H4 (cell line): ENCODE data around the gene CHST1. TPM values are rescaled to one million over a fixed set of nuclear protein-coding genes. Genes with fewer than 3 reads are reported as not detected.

Experiments used
- DNase-seq: peaks from one replicate; pipeline ENCODE4 v3.0.0-alpha.2; 2015; ENCODE audit warnings: low spot score
- total RNA-seq: library from RNA; depleted of rRNA; stranded (reverse); fragments of >200 nt; shearing (Covaris generic); gene quantifications from 2 replicates; pipeline ENCODE4 v1.2.3, GENCODE V29; 2014

CHST1 gene
- total RNA-seq, 1 experiment from 2014 or later: 0.95 TPM

GRCh38 chr11:45646275-45646927 is 19.0 kb downstream of the CHST1 start:
- DNase-seq: no peak

GRCh38 chr11:45644981-45645889 is 20.2 kb downstream of the CHST1 start:
- DNase-seq: no peak

GRCh38 chr11:45643598-45644260 is 21.7 kb downstream of the CHST1 start:
- no peak for DNase-seq

- DNase-seq: no peak
These were observed 23.5 kb downstream of the CHST1 start for GRCh38 chr11:45641961-45642360.

GRCh38 chr11:45638051-45638450 is 27.4 kb downstream of the CHST1 start:
- DNase-seq: no peak

- DNase-seq: no peak
These were observed 29.5 kb downstream of the CHST1 start for GRCh38 chr11:45635907-45636306.

- no peak for DNase-seq
These were observed 39.8 kb downstream of the CHST1 start for GRCh38 chr11:45625611-45626010.

- DNase-seq: no peak
These were observed 41.3 kb downstream of the CHST1 start for GRCh38 chr11:45624095-45624494.

- DNase-seq: no peak
These were observed 42.6 kb downstream of the CHST1 start for GRCh38 chr11:45622861-45623260.

- DNase-seq: no peak
These were observed 43.1 kb downstream of the CHST1 start for GRCh38 chr11:45622283-45622682.

GRCh38 chr11:45621588-45621987 is 43.8 kb downstream of the CHST1 start:
- DNase-seq: no peak

GRCh38 chr11:45620243-45620642 is 45.2 kb downstream of the CHST1 start:
- no peak for DNase-seq

- DNase-seq: no peak
These were observed 46.5 kb downstream of the CHST1 start for GRCh38 chr11:45618897-45619296.

- DNase-seq: no peak
These were observed 47.4 kb downstream of the CHST1 start for GRCh38 chr11:45617871-45618601.

- DNase-seq: no peak
These were observed 48.4 kb downstream of the CHST1 start for GRCh38 chr11:45616802-45617549.

- DNase-seq: no peak
These were observed 50.1 kb downstream of the CHST1 start for GRCh38 chr11:45615182-45615792.

GRCh38 chr11:45614196-45614828 is 51.1 kb downstream of the CHST1 start:
- no peak for DNase-seq

- no peak for DNase-seq
These were observed 54.8 kb downstream of the CHST1 start for GRCh38 chr11:45610627-45611026.

GRCh38 chr11:45609902-45610301 is 55.5 kb downstream of the CHST1 start:
- DNase-seq: no peak

- no peak for DNase-seq
These were observed 56.1 kb downstream of the CHST1 start for GRCh38 chr11:45609337-45609736.
